ENCODE results near the gene ZDHHC8.

DNA sequence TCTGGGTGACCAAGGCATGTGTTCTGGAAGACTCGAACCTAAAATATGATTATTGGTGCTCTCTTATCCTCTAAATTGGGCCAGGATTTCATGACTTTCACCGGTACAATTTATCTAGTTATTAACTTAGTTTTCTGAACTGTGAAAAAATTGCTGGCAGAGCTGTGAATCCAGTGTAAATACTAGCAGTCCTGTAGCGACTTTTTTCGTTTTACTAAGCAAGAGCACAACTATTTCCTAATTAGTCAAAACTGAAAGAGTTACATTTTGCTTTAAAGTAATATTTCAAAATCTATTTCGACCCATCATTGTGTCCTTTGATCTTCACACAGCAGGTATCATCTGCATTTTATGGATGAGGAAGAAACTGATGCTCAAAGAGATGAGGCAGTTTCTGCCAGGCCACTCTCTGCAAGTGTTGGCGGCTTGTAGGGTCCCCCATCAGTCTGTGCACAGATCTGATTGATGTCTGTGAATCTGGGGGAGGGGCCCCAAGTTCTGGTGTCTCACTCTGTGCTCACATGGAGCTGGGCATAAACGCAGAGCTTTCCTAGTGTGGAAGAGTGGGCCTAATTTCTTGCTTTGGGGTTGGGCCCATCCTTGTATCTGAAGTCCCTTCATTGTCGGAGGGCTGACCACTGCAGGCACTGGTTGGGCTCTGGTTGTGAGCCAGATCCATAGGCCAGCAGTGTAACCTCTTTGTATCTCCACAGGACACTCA is 13.1 kb upstream of the ZDHHC8 start:
- TF ChIP-seq, protein P1, sequence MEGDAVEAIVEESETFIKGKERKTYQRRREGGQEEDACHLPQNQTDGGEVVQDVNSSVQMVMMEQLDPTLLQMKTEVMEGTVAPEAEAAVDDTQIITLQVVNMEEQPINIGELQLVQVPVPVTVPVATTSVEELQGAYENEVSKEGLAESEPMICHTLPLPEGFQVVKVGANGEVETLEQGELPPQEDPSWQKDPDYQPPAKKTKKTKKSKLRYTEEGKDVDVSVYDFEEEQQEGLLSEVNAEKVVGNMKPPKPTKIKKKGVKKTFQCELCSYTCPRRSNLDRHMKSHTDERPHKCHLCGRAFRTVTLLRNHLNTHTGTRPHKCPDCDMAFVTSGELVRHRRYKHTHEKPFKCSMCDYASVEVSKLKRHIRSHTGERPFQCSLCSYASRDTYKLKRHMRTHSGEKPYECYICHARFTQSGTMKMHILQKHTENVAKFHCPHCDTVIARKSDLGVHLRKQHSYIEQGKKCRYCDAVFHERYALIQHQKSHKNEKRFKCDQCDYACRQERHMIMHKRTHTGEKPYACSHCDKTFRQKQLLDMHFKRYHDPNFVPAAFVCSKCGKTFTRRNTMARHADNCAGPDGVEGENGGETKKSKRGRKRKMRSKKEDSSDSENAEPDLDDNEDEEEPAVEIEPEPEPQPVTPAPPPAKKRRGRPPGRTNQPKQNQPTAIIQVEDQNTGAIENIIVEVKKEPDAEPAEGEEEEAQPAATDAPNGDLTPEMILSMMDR (IDR thresholded peaks at IDR 0.05; ENCODE audit: low read length): no peak
- TF ChIP-seq EZH2 (IDR thresholded peaks at IDR 0.05; ENCODE audit: borderline replicate concordance, low read length): no peak
